Caco-2 (cell line): Measurements from ENCODE around the gene ACBD5. TPM values are rescaled to one million over a fixed set of nuclear protein-coding genes. Genes with fewer than 3 reads are reported as not detected.

Experiments
- BruUV-seq: library from RNA; stranded (reverse); fragments of 400-500 nt; replicated peaks from 2 replicates; lab custom pipeline; 2021; lab: Mats Ljungman, UMichigan
- CTCF ChIA-PET: fragments of 300-600 bp; sonication (Branson Sonifier 250); formaldehyde crosslinking; loops from one replicate; lab custom pipeline; 2022; ENCODE audit warnings: antibody characterized with exemption; lab: Charles Lee
- POLR2A ChIA-PET: fragments of 300-600 bp; sonication (Branson Sonifier 250); formaldehyde crosslinking; loops from one replicate; lab custom pipeline; 2022; ENCODE audit warnings: antibody characterized with exemption; lab: Charles Lee
- DNase-seq, 2 experiments: peaks; one replicate each; pipeline versions ENCODE4 v3.0.0 to v3.0.0-alpha.2; 2020 to 2022
- H3K27me3 ChIP-seq: replicated peaks from 2 replicates; pipeline ENCODE4 v1.6.0; 2011; ENCODE audit warnings: low read length; ENCODE audit not compliant: control insufficient read depth, insufficient read depth
- H3K36me3 ChIP-seq: 2 replicates; pipeline ENCODE4 v1.5.1; 2011; ENCODE audit warnings: low read length; ENCODE audit not compliant: control insufficient read depth, insufficient read depth
- H3K4me1 ChIP-seq: fragments of 250-450 bp; sonication (Bioruptor Pico); 2 replicates; pipeline ENCODE4 v1.5.1; 2020; ENCODE audit warnings: mild to moderate bottlenecking
- H3K4me3 ChIP-seq: 2 replicates; pipeline ENCODE4 v1.5.1; 2011; ENCODE audit warnings: low read depth, mild to moderate bottlenecking, control low read depth, low read length
- H3K9me3 ChIP-seq: fragments of 250-450 bp; sonication (Bioruptor Pico); 2 replicates; pipeline ENCODE4 v1.5.1; 2020; ENCODE audit warnings: mild to moderate bottlenecking, moderate library complexity
- H3K27ac Mint-ChIP-seq: one replicate; pipeline ENCODE4 v1.8.0; 2022; ENCODE audit warnings: mixed read lengths; ENCODE audit not compliant: unreplicated experiment
- H3K27me3 Mint-ChIP-seq: one replicate; pipeline ENCODE4 v1.8.0; 2022; ENCODE audit warnings: mixed read lengths; ENCODE audit not compliant: insufficient read depth, unreplicated experiment
- H3K36me3 Mint-ChIP-seq: one replicate; pipeline ENCODE4 v1.8.0; 2022; ENCODE audit warnings: mild to moderate bottlenecking, mixed read lengths; ENCODE audit not compliant: insufficient read depth, unreplicated experiment
- H3K4me1 Mint-ChIP-seq: one replicate; pipeline ENCODE4 v1.8.0; 2022; ENCODE audit warnings: low read depth, mixed read lengths; ENCODE audit not compliant: unreplicated experiment
- H3K4me3 Mint-ChIP-seq: one replicate; pipeline ENCODE4 v1.8.0; 2022; ENCODE audit warnings: mild to moderate bottlenecking, moderate library complexity, mixed read lengths; ENCODE audit not compliant: unreplicated experiment
- H3K9me3 Mint-ChIP-seq: one replicate; pipeline ENCODE4 v1.8.0; 2022; ENCODE audit warnings: mixed read lengths; ENCODE audit not compliant: unreplicated experiment
- CTCF ChIP-seq, 2 experiments: fragments of 200-600 bp in 1 of 2; IDR thresholded peaks; 1 replicate in 1 of 2; 2 replicates in 1 of 2; pipeline versions ENCODE4 v1.5.1 to v1.8.0; 2011 to 2022; ENCODE audit warnings: antibody characterized with exemption in 1 of 2, control low read depth in 1 of 2, inconsistent platforms in 1 of 2, low read depth in 1 of 2, low read length in 1 of 2, mild to moderate bottlenecking in 1 of 2, moderate library complexity in 1 of 2; ENCODE audit not compliant: insufficient read depth in 1 of 2, severe bottlenecking in 1 of 2, unreplicated experiment in 1 of 2
- intact Hi-C: fragments of 100-400 bp; cut with micrococcal nuclease; formaldehyde crosslinking; loops from one replicate; pipeline ENCODE4 v1.10.0; 2022; ENCODE audit not compliant: unreplicated experiment
- total RNA-seq: library from RNA; stranded (reverse); gene quantifications from 2 replicates; pipeline ENCODE4 v1.2.3, GENCODE V29; 2022

ACBD5 gene
- total RNA-seq, 1 experiment from 2014 or later = 38.3 TPM

DNA sequence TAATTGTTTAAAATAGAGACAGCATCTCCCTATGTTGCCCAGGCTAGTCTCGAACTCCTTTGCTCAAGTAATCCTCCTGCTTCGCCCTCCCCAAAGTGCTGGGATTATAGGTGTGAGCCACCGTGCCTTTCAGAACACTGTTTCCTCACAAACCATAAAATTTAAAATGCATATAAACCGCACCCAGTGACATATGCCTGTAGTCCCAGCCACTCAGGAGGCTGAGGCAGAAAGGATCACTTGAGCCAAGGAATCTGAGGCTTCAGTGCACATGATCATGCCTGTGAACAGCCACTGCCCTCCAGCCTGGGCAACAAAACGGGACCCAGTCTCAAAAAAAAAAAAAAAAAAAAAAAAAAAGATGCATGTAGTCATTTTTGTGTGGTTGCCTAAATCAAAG lies 36.8 kb downstream of the ACBD5 start:
- no peak for DNase-seq
- POLR2A ChIA-PET = no interaction called here
- CTCF ChIA-PET = no interaction called here
- Mint-ChIP-seq H3K4me1 (peaks cover 11% of the 10 kb centered on the region), H3K9me3 (no peaks in the 10 kb centered on the region), H3K4me3 (no peak overlapping the region), H3K27me3 (no peaks in the 10 kb centered on the region), H3K36me3 (peaks cover 48% of the 10 kb centered on the region), H3K27ac (no peak overlapping the region)
- BruUV-seq = no TSS peak
- Histone ChIP-seq H3K4me3 (no peak overlapping the region), H3K9me3 (no peaks in the 10 kb centered on the region), H3K4me1 (peaks cover 9% of the 10 kb centered on the region; the same call in 1 of the 2 replicates), H3K36me3 (peaks cover 6% of the 10 kb centered on the region), H3K27me3 (no peaks in the 10 kb centered on the region)
- intact Hi-C loops = no loop called here
- no peak for TF ChIP-seq CTCF (IDR thresholded peaks at IDR 0.05; ENCODE audit: insufficient read depth in 1 of 2, low read depth in 1 of 2, low read length in 1 of 2, severe bottlenecking in 1 of 2, unreplicated experiment in 1 of 2)

DNA sequence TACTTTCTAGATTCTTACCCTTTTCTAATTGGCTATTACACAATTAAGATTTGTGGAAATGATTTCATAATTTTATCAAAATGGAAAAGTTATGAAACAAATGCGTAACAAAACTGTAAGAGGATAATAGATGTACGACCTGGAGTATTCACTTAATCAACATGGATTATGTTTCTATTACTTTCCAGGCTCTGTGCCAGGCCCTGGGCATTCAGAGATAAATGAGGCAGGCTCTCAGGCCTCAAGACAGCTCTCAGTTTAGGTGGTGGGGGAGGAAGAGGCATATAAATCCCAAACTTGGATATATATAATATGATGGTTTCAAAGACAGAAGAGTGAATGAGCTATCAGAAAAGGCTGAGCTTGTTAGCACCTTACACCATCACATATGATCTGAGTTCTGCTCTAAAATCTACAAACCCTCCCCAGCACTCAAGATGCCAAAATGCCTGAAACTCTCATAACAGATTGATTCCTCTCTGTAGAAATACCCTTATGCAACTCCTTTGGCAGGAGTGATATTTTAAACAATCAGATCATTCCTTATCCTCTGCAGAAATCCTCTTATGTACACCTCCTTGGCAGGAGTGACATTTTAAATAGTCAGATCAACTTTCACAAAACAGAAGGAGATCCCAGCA lies 42.5 kb downstream of the ACBD5 start:
- no peaks in the 10 kb centered on the region for H3K27me3 ChIP-seq
- ChIA-PET CTCF (no interaction called here), POLR2A (no interaction called here)
- intact Hi-C loops = no loop called here
- H3K9me3 Mint-ChIP-seq = no peaks in the 10 kb centered on the region
- H3K36me3 Mint-ChIP-seq = peaks cover 20% of the 10 kb centered on the region
- H3K4me1 Mint-ChIP-seq = peaks cover 11% of the 10 kb centered on the region
- 0 out of 2 replicates have a peak, but pooled peaks cover 1% of the 10 kb centered on the region for H3K36me3 ChIP-seq
- H3K27ac Mint-ChIP-seq = no peak overlapping the region
- no peaks in the 10 kb centered on the region for H3K27me3 Mint-ChIP-seq
- BruUV-seq = no TSS peak
- TF ChIP-seq CTCF (IDR thresholded peaks at IDR 0.05; ENCODE audit: insufficient read depth in 1 of 2, low read depth in 1 of 2, low read length in 1 of 2, severe bottlenecking in 1 of 2, unreplicated experiment in 1 of 2) = no peak
- H3K4me3 ChIP-seq = no peak overlapping the region
- H3K4me1 ChIP-seq = peaks cover 9% of the 10 kb centered on the region; the same call in 1 of the 2 replicates
- H3K4me3 Mint-ChIP-seq = no peak overlapping the region
- H3K9me3 ChIP-seq = no peaks in the 10 kb centered on the region
- DNase-seq = no peak

DNA sequence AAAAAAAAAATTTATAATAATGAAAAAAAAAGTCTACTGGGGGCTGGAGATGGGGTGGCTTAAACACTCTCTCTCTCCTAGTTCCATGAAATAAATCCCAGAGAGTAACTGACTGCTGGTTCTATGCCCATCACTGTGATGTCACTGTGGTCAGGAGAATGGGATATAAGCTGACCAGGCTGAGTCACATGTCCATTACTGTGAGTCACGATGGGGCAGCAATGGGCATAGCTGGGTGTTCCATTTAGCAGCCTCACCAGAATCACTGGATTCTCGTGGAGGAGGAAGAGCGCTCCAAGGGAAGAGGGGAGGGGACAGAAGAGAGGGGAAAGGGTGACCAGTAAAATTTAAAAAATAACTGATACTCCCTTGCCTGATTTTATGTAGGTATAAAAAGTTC lies 48.3 kb downstream of the ACBD5 start:
- ChIA-PET CTCF (no interaction called here), POLR2A (no interaction called here)
- H3K4me3 ChIP-seq = no peak overlapping the region
- no peaks in the 10 kb centered on the region for H3K4me1 ChIP-seq
- Mint-ChIP-seq H3K27ac (no peak overlapping the region), H3K4me1 (no peaks in the 10 kb centered on the region), H3K27me3 (no peaks in the 10 kb centered on the region), H3K4me3 (no peak overlapping the region), H3K9me3 (no peaks in the 10 kb centered on the region), H3K36me3 (peaks cover 6% of the 10 kb centered on the region)
- intact Hi-C loops = no loop called here
- DNase-seq = no peak
- no TSS peak for BruUV-seq
- H3K36me3 ChIP-seq = no peaks in the 10 kb centered on the region; the same call in 1 of the 2 replicates
- H3K27me3 ChIP-seq = no peaks in the 10 kb centered on the region
- no peaks in the 10 kb centered on the region for H3K9me3 ChIP-seq
- TF ChIP-seq CTCF (IDR thresholded peaks at IDR 0.05; ENCODE audit: insufficient read depth in 1 of 2, low read depth in 1 of 2, low read length in 1 of 2, severe bottlenecking in 1 of 2, unreplicated experiment in 1 of 2) = no peak
